Lower leg skin (tissue), 3 donors: Measurements from ENCODE around the gene NKAIN1.

Source experiments
- POLR2A ChIP-seq, 2 donors: fragments of 450-650 bp; IDR thresholded peaks; one replicate each; pipeline ENCODE4 v1.6.1; 2016 to 2017; ENCODE audit warnings: antibody characterized with exemption in 2 of 2, mild to moderate bottlenecking in 1 of 2, moderate library complexity in 1 of 2
- TF ChIP-seq, protein P1 (sequence below), 3 donors: fragments of 450-650 bp; IDR thresholded peaks; one replicate each; pipeline ENCODE4 v1.5.1; 2016; ENCODE audit warnings: antibody characterized with exemption in 3 of 3, mild to moderate bottlenecking in 3 of 3, moderate library complexity in 2 of 3

DNA sequence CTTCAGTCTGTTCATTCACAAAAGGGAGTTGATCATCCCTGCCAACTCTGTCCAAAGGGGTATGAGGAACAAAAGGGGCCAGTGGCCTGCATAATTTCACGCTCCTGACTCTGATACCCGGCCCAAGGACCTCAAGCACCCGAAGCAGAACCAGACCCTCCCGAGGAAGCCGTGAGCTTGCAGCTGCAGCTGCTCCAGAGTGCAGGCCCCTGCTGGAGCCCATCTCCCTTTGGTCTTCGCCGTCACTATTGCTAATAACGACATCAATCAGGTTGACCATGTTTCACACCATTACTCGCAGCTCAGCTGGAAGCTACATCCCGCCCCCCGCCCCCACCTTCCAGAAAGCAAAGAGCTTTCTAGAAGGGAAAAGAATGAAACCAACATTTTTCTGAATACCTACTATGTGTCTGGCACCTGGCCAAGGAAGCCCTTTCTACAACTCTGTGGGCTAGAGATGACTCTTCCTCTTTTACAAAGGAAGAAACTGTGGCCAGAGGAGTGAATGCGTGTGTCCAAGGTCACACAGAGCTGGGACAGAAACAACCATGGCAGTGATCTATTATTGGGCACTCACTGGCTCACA, 5.5 kb downstream of the NKAIN1 start:
- TF ChIP-seq, protein P1, sequence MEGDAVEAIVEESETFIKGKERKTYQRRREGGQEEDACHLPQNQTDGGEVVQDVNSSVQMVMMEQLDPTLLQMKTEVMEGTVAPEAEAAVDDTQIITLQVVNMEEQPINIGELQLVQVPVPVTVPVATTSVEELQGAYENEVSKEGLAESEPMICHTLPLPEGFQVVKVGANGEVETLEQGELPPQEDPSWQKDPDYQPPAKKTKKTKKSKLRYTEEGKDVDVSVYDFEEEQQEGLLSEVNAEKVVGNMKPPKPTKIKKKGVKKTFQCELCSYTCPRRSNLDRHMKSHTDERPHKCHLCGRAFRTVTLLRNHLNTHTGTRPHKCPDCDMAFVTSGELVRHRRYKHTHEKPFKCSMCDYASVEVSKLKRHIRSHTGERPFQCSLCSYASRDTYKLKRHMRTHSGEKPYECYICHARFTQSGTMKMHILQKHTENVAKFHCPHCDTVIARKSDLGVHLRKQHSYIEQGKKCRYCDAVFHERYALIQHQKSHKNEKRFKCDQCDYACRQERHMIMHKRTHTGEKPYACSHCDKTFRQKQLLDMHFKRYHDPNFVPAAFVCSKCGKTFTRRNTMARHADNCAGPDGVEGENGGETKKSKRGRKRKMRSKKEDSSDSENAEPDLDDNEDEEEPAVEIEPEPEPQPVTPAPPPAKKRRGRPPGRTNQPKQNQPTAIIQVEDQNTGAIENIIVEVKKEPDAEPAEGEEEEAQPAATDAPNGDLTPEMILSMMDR (IDR thresholded peaks at IDR 0.05): no peak
- TF ChIP-seq POLR2A (IDR thresholded peaks at IDR 0.05): no peak
